MM.1S (cell line): Measurements from ENCODE around the gene CDC6.

Experiments used
- EZH2phosphoT487 ChIP-seq: fragments of 300-600 bp; sonication (generic); IDR thresholded peaks from 2 replicates; pipeline ENCODE4 v1.6.1; 2018; ENCODE audit warnings: antibody characterized with exemption, low read length
- TF ChIP-seq, protein P1 (sequence below): fragments of 300-600 bp; sonication (generic); IDR thresholded peaks from 2 replicates; pipeline ENCODE4 v1.5.1; 2016; ENCODE audit warnings: antibody characterized with exemption, low read length, mixed read lengths

DNA sequence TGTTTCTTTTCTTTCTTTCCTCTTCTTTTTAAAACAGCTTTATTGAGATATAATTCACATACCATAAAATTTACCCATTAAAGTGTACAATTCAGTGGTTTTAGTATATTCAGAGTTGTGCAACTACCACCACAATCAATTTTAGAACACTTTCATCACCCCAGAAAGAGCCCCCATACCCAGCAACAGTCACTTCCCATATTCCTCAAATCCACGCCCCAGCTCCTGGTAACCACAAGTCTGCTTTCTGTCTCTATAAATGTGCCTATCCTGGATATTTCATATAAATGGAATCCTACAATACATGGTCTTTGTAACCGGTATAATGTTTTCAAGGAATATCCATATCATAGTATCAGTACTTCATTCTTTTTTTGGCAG is 40.7 kb downstream of the CDC6 start:
- TF ChIP-seq, protein P1, sequence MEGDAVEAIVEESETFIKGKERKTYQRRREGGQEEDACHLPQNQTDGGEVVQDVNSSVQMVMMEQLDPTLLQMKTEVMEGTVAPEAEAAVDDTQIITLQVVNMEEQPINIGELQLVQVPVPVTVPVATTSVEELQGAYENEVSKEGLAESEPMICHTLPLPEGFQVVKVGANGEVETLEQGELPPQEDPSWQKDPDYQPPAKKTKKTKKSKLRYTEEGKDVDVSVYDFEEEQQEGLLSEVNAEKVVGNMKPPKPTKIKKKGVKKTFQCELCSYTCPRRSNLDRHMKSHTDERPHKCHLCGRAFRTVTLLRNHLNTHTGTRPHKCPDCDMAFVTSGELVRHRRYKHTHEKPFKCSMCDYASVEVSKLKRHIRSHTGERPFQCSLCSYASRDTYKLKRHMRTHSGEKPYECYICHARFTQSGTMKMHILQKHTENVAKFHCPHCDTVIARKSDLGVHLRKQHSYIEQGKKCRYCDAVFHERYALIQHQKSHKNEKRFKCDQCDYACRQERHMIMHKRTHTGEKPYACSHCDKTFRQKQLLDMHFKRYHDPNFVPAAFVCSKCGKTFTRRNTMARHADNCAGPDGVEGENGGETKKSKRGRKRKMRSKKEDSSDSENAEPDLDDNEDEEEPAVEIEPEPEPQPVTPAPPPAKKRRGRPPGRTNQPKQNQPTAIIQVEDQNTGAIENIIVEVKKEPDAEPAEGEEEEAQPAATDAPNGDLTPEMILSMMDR: no peak
- no peak for TF ChIP-seq EZH2phosphoT487
